PC-3 (cell line): Measurements from ENCODE around the gene ASIC3.

ENCODE experiments used
- EZH2 ChIP-seq: fragments of 300-600 bp; sonication (generic); IDR thresholded peaks from one replicate; pipeline ENCODE4 v1.6.1; 2017; ENCODE audit warnings: antibody characterized with exemption, mild to moderate bottlenecking, low read length; ENCODE audit not compliant: unreplicated experiment
- EZH2phosphoT487 ChIP-seq: fragments of 300-600 bp; sonication (generic); IDR thresholded peaks from 2 replicates; pipeline ENCODE4 v1.6.1; 2018; ENCODE audit warnings: mild to moderate bottlenecking, antibody characterized with exemption, low read length, borderline replicate concordance
- TF ChIP-seq, protein P1 (sequence below): fragments of 300-600 bp; sonication (generic); conservative IDR thresholded peaks from 2 replicates; pipeline ENCODE4 v1.5.1; 2017; ENCODE audit warnings: antibody characterized with exemption, low read depth, mild to moderate bottlenecking, low read length

DNA sequence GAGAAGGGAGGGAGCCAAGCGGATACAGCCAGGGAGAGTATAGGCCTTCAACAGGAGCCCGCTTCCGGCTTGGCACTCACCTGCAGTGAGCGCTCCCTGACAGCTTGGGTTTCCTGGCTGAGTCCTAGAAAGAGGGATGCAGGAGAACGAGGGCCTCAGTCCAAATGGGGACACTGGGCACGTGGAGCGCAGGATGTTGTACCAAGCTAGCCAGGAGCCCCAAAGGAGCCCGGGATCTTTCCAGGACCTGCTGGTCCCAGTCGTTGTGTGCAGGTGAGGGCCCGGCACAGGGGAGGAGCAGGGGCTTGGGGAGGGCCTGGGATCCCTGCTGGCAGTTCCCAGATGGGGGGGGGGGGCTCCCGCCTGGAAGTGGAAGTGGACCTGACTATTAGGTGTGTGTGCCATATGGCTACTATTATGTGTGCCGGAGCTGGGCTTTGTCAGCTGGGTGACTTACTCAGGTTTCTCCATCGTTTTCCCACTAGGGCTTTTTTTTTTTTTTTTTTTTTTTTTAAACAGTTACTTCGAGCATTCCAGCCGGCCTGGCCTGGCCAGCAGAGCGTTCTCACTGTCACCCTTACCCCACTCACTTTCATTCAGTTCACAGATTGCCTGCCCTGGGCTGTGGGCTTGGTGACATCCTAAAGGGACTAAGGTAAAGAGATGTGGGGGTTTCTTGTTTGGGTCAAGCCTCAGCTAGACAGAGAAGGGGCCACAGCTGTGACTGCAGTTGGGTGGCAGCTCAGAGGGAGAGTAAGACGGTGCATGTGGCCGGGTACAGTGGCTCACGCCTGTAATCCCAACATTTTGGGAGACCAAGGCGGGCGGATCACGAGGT, 41.8 kb downstream of the ASIC3 start:
- TF ChIP-seq, protein P1, sequence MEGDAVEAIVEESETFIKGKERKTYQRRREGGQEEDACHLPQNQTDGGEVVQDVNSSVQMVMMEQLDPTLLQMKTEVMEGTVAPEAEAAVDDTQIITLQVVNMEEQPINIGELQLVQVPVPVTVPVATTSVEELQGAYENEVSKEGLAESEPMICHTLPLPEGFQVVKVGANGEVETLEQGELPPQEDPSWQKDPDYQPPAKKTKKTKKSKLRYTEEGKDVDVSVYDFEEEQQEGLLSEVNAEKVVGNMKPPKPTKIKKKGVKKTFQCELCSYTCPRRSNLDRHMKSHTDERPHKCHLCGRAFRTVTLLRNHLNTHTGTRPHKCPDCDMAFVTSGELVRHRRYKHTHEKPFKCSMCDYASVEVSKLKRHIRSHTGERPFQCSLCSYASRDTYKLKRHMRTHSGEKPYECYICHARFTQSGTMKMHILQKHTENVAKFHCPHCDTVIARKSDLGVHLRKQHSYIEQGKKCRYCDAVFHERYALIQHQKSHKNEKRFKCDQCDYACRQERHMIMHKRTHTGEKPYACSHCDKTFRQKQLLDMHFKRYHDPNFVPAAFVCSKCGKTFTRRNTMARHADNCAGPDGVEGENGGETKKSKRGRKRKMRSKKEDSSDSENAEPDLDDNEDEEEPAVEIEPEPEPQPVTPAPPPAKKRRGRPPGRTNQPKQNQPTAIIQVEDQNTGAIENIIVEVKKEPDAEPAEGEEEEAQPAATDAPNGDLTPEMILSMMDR: no peak
- TF ChIP-seq EZH2phosphoT487 (no peak), EZH2 (no peak)
